Measurements from ENCODE around the gene ATG4A.

ATG4A gene

GRCh38 chrX:108064001-108064400 lies 27.6 kb upstream of the ATG4A start:
- TF ChIP-seq ZNF70 (CRISPR knock-in tag; IDR thresholded peaks at IDR 0.05) (no peak), GLIS3 (CRISPR knock-in tag; IDR thresholded peaks at IDR 0.05) (no peak), ZC3H10 (CRISPR knock-in tag; IDR thresholded peaks at IDR 0.05) (no peak), CSDC2 (CRISPR knock-in tag; IDR thresholded peaks at IDR 0.05) (no peak), SNAI2 (CRISPR knock-in tag; IDR thresholded peaks at IDR 0.05) (no peak), OSR1 (CRISPR knock-in tag; IDR thresholded peaks at IDR 0.05) (no peak), RARB (CRISPR knock-in tag; IDR thresholded peaks at IDR 0.05) (no peak), ZFP30 (CRISPR knock-in tag; IDR thresholded peaks at IDR 0.05) (no peak), ARNTL (CRISPR knock-in tag; IDR thresholded peaks at IDR 0.05; ENCODE audit: borderline replicate concordance, low read depth) (no peak), CREB5 (CRISPR knock-in tag; IDR thresholded peaks at IDR 0.05; ENCODE audit: low read depth) (no peak), CSRNP3 (CRISPR knock-in tag; IDR thresholded peaks at IDR 0.05) (no peak), TCF4 (CRISPR knock-in tag; IDR thresholded peaks at IDR 0.05; ENCODE audit: borderline replicate concordance) (no peak), BACH2 (CRISPR knock-in tag; IDR thresholded peaks at IDR 0.05; ENCODE audit: borderline replicate concordance) (no peak), TSHZ2 (CRISPR knock-in tag; IDR thresholded peaks at IDR 0.05) (no peak), ZFP3 (CRISPR knock-in tag; IDR thresholded peaks at IDR 0.05) (no peak)
- TF ChIP-seq, protein P1, sequence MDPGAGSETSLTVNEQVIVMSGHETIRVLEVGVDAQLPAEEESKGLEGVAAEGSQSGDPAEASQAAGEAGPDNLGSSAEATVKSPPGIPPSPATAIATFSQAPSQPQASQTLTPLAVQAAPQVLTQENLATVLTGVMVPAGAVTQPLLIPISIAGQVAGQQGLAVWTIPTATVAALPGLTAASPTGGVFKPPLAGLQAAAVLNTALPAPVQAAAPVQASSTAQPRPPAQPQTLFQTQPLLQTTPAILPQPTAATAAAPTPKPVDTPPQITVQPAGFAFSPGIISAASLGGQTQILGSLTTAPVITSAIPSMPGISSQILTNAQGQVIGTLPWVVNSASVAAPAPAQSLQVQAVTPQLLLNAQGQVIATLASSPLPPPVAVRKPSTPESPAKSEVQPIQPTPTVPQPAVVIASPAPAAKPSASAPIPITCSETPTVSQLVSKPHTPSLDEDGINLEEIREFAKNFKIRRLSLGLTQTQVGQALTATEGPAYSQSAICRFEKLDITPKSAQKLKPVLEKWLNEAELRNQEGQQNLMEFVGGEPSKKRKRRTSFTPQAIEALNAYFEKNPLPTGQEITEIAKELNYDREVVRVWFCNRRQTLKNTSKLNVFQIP (CRISPR knock-in tag; IDR thresholded peaks at IDR 0.05; ENCODE audit: borderline replicate concordance, low read depth): no peak
- ATAC-seq: no peak

GRCh38 chrX:108064613-108065012 lies 27.0 kb upstream of the ATG4A start:
- no peak for ATAC-seq
- TF ChIP-seq ZFP30 (CRISPR knock-in tag; IDR thresholded peaks at IDR 0.05) (no peak), GLIS3 (CRISPR knock-in tag; IDR thresholded peaks at IDR 0.05) (no peak), PPARA (CRISPR knock-in tag; IDR thresholded peaks at IDR 0.05; ENCODE audit: borderline replicate concordance) (no peak), TOX (CRISPR knock-in tag; IDR thresholded peaks at IDR 0.05; ENCODE audit: borderline replicate concordance) (no peak), CREB5 (CRISPR knock-in tag; IDR thresholded peaks at IDR 0.05; ENCODE audit: low read depth) (no peak), ZNF8 (CRISPR knock-in tag; IDR thresholded peaks at IDR 0.05) (no peak), SNAI2 (CRISPR knock-in tag; IDR thresholded peaks at IDR 0.05) (no peak), ESRRG (CRISPR knock-in tag; IDR thresholded peaks at IDR 0.05) (no peak), ZC3H10 (CRISPR knock-in tag; IDR thresholded peaks at IDR 0.05) (no peak), CSRNP3 (CRISPR knock-in tag; IDR thresholded peaks at IDR 0.05) (no peak), CSDC2 (CRISPR knock-in tag; IDR thresholded peaks at IDR 0.05) (no peak), TSHZ2 (CRISPR knock-in tag; IDR thresholded peaks at IDR 0.05) (no peak), RARB (CRISPR knock-in tag; IDR thresholded peaks at IDR 0.05) (no peak), ZNF70 (CRISPR knock-in tag; IDR thresholded peaks at IDR 0.05) (no peak), TCF4 (CRISPR knock-in tag; IDR thresholded peaks at IDR 0.05; ENCODE audit: borderline replicate concordance) (no peak), ZFP3 (CRISPR knock-in tag; IDR thresholded peaks at IDR 0.05) (no peak), BACH2 (CRISPR knock-in tag; IDR thresholded peaks at IDR 0.05; ENCODE audit: borderline replicate concordance) (no peak)
- TF ChIP-seq, protein P2, sequence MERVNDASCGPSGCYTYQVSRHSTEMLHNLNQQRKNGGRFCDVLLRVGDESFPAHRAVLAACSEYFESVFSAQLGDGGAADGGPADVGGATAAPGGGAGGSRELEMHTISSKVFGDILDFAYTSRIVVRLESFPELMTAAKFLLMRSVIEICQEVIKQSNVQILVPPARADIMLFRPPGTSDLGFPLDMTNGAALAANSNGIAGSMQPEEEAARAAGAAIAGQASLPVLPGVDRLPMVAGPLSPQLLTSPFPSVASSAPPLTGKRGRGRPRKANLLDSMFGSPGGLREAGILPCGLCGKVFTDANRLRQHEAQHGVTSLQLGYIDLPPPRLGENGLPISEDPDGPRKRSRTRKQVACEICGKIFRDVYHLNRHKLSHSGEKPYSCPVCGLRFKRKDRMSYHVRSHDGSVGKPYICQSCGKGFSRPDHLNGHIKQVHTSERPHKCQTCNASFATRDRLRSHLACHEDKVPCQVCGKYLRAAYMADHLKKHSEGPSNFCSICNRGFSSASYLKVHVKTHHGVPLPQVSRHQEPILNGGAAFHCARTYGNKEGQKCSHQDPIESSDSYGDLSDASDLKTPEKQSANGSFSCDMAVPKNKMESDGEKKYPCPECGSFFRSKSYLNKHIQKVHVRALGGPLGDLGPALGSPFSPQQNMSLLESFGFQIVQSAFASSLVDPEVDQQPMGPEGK (CRISPR knock-in tag; IDR thresholded peaks at IDR 0.05; ENCODE audit: borderline replicate concordance): no peak
